Stimulated activated CD8-positive, alpha-beta memory T cell treated with anti-CD3 and anti-CD28 coated beads, Interleukin-12 subunit alpha, Interleukin-12 subunit beta, amount 100 ng/mL, for 1 hour (primary cell): Measurements from ENCODE around the gene ATL2.
"Not testable (repeated sequence)": the region's sequence is repeated elsewhere in the genome, so short reads cannot be mapped to it uniquely, and the experiment has no call there.

ENCODE experiments used
- DNase-seq: peaks from one replicate; pipeline ENCODE4 v3.0.0-alpha.2; 2020; ENCODE audit warnings: low read depth

ATL2 gene

DNA sequence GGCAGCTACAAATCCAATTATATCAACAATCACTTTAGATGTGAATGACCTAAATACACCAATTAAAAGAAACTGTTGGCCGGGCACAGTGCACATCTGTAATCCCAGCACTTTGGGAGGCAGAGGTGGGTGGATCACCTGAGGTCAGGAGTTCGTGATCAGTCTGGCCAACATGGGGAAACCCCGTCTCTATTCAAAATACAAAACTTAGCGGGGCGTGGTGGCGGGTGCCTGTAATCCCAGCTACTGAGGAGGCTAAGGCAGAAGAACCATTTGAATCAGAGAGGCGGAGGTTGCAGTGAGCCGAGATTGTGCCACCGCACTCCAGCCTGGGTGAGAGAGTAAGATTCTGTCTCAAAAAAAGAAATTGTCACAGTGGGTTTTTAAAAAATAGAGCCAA is 49.5 kb downstream of the ATL2 start:
- no peak for DNase-seq

DNA sequence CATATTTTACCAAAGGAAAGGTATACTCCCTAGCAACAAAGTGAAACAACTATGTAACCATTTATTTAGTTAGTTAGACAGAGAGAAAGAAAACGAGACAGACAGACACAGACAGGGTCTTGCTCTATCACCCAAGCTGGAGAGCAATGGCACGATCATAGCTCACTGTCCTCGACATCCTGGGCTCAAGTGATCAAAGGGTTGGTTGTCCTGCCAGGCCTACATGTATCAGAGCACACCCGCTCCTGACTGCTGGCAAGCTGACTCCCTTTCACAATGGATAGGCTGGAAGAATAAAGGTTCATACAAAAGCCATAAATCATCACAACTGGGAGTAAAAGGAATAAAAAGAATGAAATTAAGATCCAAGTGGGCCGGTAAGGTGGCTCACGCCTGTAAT is 53.5 kb downstream of the ATL2 start:
- no peak for DNase-seq

DNA sequence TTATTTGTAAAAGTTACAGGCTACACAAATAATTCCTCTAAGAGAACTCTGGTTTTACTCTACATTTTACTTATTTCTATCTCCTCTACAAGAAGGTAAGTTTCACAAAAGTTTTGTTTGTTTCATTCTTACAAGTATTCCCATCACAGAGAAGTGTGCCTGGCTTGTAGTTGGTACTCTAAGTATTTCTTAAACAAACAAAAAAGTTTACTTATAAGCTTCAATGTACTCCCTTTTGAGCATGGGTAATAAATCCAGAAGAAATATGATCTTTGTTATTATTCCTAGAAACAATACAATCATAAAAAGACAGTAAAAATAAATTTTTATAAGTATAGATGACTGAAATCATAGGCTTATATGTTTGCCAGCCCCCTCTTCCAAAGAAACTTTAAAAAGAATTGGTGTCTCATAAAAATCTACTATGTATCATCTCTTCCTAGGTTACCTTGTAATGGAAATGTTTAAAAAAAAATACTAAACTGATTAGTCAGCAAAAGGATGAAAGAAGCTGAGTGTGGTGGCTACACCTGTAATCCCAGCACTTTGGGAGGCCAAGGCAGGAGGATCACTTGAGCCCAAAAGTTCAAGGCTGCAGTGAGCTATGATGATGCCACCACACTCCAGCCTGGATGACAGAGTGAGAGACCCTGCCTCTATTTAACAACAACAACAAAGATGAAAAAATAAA is 54.7 kb downstream of the ATL2 start:
- DNase-seq, result no peak

DNA sequence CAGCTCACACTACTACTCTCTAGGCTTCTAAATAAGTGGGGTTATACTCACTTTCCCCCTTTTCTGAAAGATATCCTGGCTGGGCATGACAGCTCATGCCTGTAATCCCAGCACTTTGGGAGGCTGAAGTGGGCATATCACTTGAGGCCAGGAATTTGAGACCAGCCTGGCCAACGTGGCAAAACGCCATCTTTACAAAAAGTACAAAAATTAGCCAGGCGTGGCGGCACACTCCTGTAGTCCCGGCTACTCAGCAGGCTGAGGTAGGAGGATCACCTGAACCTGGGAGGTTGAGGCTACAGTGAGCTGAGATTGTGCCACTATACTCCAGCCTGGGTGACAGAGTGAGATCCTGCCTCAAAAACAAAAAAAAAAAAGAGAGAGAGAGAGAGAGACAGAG is 57.8 kb downstream of the ATL2 start:
- DNase-seq, result not testable (repeated sequence)

DNA sequence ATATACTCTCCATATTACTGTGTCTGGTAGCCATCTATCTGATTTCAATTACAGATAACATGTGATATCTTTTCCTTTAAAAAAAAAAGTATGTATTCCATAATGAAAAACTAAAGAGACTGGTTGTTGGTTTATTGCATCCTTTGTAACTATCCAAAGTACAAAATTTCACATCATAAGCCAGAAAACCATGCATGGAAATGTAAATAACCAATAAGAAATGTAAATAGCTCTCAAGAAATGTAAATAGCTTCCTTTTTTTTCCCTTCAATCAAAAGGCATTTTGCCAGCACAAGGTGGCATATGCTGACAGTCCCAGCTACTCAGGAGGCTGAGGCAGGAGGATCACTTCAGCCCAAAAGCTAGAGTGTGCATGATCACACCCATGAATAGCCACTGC is 59.3 kb downstream of the ATL2 start:
- DNase-seq, result no peak

DNA sequence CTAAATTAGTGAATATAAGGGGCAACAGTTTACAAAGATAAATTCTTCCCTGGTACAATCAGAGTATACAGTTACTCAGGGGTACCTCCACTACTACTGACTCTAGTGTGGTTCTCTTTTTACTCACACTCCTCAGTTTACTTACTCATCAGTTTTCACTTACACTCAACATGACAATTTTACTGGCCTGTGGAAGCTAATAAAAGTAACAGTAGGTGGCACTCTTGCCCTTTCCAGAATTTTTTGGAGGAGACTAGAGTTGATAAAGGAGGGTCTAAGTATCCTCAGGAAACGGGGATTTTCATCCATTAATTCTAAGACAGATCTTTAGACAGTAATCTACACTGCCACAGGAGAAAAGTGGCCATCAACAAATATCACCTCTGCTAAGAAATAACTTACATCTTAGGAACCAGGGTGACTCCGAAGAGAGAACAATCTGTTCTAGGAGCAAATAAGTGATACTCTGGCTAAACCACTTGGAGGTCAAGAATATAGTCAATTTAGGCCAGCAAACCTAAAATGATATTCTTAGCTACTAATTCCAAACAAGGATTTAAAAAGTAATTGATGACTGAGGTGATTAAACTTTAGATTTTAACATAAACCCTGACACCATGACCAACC is 61.3 kb downstream of the ATL2 start:
- DNase-seq, result no peak

DNA sequence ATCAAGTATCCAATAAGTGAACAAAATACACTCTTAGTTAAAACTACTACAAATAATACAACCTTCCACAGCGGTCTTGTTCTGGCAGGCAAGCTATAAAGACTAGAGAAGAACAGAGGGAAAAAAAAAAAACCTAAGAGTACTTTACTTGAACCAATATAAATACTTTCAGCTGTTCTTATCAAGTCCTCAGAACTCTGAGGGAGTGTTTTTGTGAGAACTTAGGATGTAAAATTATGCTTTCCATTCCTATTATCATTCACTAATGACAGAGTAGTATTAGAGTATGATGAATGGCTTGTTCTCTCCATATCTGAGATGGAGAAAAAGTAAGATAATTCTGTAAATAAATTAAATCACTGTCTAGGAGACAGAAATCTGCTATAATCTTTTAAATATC is 68.3 kb downstream of the ATL2 start:
- DNase-seq, result no peak

DNA sequence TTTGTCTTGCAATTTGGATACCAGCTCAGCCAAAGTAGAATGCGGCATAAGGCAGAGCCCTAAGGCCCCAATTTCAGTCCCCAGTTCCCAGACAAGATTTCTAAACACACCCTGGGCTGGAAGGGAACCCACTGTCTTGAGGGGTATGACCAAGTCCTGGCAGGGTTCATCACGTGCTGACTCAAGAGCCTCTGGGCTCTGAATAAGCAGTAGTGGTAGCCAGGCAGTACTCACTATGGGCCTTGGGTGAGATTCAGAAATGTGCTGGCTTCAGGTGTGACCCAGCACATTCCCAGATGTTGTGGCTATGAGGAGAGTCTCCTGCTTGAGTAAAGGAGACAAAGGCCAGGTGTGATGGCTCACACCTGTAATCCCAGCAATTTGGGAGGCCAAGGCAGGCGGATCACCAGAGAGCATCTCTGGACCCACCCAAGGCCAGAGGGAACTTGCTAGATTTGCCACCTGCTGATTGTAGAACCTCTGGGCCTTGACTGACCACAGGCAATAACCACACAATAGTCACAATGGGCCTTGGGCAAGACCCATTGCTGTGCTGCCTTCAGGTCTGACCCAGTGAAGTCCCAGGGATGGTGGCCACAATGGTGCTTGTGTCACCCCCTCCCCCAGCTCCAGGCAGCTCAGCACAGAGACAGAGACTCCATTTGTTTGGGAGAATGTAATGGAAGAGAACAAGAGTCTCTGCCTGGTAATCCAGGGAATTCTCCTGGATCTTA is 74.9 kb downstream of the ATL2 start:
- DNase-seq, result no peak

DNA sequence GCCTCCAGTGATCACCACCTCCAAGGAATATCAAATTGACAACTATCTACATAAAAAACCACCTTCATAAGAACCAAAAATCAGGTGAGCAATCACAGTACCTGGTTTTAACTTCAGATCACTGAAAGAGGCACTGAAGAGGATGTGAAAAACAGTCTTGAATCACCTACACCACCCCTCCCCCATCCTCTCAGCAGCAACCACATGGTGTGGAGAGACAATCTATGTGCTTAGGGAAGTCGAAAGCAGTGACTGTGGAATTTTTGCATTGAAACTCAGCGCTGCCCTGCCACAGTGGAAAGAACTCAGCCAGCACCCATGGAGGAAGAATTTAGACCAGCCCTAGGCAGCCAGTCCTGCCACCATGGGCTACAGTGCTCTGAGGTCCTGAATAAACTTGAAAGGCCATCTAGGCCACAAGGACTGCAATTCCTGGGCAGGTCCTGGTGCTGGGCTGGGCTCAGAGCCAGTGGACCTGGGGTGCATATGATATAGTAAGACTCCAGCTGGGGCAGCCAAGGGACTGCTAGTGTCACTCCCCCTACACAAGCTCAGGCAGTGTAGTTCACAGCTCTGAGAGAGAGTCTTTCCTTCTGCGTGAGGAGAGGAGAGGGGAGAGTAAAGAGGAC is 75.6 kb downstream of the ATL2 start:
- no peak for DNase-seq

DNA sequence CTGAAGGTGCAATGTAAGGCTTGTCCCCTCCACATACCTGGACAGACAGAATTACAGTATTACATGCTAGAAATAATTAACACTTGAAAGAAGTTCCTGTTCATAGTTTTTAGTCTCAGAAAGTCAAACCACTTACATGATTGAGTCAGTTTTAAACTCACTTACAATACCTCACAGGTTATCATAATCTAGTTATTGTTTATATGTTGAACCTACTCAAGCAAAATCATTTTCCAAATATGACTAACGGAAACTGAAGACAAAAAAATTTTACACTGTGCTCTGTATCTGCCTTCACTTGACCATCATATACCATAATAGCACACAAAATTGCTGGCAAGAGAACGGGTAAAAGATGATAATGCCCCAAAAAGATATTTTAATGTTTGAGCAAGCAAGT is 78.5 kb downstream of the ATL2 start:
- DNase-seq, result no peak

DNA sequence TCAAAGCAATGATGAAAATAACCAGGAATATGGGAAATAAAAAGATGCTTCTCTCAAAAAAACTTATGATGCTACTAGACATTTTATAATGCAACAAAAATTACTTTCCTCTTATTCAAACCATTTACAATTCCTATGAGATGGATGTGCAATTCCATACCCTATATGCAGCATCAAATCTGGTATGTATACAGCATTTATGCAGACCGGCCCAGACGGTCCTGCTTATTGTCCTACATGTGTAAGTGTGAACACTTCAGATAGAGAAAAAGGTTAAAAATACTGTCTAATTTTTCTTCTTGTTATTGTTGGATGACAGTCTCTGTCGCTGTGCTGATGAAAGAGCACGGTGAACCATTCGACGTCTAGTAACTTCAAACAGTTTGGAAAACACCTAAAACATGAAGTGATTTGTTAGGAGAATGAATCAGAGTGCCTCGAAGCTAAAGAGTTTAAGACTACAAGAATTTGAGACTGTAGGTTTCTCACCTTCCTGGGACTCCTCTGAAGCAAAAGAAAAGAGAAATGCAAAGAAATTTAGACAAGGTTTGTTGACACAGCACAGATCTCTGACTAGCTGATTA is 80.8 kb downstream of the ATL2 start:
- DNase-seq, result no peak

DNA sequence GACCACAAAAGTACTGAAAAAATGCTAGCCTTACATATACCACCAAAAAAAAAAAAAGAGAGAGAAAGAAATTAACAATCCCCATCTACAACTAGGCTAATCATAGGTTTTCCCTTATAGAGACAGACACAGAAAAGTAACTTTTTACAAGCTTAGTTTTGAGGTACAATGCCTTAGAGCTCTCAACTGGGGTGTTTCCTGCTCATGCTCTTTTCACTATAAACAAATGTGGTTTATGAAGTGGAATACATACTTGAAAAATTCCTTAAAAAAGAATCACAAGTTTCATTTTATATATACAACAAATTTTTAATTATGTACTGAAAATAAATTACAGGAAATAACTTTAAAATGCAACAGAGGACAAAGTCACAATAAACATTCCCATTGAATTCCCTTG is 82.5 kb downstream of the ATL2 start:
- DNase-seq, result no peak

DNA sequence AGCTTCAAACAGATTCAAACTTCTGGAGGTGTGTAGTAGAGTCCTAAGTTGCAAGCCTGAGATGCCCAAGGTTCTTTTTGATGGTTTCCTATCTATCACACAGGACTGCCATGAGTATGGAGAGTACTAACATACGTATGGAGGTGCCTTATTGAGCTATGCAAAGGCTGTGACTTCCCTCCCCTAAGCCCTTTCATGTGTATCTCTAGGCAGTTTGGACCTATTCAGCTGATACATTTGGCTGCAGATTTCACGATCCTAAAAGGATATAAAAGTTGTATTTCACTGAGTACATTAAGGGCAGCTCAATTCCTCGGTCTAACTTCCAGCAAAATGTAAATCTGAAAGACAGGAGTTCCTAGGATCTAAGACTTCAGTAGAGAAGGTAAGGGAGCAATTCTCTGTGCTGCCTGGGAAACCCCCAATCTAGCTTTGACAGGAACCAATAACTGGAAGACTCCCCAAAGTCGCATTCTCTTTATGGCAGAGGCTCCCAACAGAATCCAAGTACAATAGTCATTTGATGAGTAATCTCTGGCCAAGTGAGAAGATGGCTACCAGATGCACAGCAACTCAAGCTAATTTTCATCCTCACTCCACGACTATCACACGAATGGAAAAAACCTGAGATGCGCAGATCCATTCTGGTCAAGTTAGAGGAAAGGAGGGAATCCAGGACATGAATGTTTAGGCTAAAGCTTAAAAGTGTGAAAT is 83.8 kb downstream of the ATL2 start:
- DNase-seq, result no peak

DNA sequence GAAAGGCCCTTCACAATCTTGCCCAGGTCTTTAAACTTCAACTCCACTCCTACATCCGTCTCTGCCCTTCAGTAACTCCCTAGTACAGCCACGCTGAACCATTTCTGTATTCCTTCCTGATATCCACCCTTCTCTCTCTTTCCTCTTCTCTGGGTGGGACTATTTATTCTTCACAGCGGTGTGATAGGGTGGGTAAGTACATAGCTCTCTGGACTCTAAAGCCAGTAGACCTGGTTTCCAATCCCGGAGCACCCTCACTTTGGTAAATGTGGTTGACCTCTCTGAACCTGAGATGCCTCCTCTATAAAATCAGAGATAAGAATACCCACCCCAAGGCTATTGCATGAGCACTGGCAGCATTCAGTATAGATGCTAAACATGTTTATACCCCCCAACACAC is 86.7 kb downstream of the ATL2 start:
- no peak for DNase-seq

DNA sequence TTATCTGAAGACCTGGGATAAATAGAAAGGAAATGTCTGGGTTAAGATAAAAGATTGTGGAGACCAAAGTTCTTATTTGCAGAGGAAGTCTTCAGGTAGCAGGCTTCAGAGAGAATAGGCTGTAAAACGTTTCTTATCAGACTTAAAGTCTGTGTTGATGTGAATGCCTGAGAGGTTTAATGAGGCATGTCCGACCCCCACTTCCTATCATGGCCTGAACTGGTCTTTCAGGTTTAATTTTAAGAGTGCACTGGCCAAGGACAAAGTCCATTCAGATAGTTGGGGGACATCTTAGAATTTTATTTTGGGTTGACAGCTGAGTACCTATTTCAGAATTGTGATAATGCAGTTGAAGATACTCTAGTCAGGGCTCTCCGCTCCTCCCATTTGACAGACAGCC is 92.1 kb downstream of the ATL2 start:
- no peak for DNase-seq

DNA sequence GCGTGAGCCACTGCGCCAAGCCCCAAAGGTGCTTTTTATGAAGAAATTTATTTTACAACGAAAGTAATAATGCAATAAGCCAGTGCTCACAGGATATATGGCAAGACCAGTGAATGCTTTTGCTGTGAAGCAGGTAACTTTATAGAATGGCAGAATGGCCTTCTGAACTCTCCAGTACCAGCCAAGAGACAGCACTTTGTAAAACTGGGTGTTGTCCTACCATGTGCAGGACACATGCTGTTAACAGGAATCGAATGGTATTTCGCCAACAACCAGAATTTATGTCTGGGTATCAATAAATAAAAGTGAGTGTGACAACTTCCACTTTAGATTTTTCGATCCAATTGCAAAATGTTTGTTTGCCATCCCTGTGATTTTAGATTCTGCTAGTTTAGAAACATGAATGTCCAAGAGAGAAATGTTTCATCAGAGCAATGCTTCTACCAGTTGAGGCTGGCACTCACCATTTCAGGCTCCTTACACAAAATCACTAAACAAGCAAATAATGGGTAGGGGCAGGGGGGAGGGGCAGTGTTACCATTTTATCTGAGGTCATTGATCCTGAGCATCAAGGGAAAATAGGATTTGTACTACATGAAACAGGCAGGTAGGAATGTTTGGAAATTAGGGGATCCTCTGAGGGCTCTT is 95.9 kb downstream of the ATL2 start:
- no peak for DNase-seq

DNA sequence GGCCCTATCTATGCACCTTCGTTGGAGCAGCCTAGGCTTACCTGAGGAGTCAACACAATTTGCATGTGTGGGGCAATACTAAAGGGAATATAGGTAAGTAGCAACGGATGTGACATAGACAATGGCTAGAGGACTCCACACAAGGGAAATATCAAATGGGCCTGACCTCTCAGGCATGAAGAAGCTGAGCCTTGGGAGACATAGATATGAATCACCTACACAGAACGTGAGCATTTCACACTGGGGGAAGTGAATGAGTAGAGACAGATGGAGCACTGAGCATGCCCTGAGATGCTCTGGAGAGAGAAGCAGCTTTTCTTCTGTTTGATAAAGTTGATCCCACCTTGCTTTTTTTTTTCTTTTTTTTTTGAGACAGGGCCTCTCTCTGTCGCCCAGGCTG is 97.9 kb downstream of the ATL2 start:
- no peak for DNase-seq

DNA sequence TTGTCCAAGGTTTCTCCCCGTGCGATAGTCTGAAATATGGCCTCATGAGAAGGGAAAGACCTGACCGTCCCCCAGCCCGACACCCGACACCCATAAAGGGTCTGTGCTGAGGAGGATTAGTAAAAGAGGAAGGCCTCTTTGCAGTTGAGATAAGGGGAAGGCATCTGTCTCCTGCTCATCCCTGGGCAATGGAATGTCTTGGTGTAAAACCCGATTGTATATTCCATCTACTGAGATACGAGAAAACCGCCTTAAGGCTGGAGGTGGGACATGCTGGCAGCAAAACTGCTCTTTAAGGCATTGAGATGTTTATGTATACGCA is 99.0 kb downstream of the ATL2 start:
- not testable (repeated sequence) for DNase-seq

DNA sequence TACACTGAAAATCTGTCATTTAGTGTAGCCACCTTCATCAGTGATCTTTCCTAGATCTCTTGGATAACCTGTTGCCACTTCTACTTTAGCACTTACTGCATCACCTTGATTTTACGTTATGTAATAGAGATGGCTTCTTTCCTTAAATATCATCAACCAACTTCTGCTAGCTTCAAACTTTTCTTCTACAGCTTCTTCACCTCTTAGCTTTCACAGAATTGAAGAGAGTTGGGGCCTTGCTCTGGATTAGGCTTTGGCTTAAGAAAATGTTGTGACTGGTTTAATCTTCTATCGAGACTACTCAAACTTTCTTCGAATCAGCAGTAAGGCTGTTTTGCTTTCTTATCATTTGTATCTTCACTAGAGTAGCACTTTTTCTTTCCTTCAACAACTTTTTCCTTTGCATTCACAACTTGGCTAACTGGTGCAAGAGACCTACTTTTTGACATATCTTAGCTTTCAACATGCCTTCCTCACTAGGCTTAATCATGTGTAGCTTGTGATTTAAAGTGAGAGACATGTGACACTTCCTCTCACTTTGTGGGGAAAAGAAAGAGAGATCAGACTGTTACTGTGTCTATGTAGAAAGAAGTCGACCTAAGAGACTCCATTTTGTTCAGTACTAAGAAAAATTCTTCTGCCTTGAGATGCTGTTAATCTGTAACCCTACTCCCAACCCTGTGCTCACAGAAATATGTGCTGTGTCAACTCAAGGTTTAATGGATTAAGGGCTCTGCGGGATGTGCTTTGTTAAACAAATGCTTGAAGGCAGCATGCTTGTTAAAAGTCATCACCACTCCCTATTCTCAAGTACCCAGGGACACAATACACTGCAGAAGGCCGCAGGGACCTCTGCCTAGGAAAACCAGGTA is 99.6 kb downstream of the ATL2 start:
- DNase-seq, result no peak
